Rectal smooth muscle tissue (tissue), 1 donor: ENCODE data around the gene FBXW11.

Source experiments
- H3K27ac ChIP-seq: one replicate; pipeline ENCODE4 v1.7.0; 2013; ENCODE audit warnings: low read depth, low read length, inconsistent platforms
- H3K27me3 ChIP-seq: one replicate; pipeline ENCODE4 v1.7.0; 2013; ENCODE audit warnings: low read length; ENCODE audit not compliant: control insufficient read depth, insufficient read depth
- H3K36me3 ChIP-seq: one replicate; pipeline ENCODE4 v1.7.0; 2013; ENCODE audit warnings: low read length; ENCODE audit not compliant: control insufficient read depth, insufficient read depth
- H3K4me1 ChIP-seq: one replicate; pipeline ENCODE4 v1.7.0; 2013; ENCODE audit warnings: low read length; ENCODE audit not compliant: control insufficient read depth, insufficient read depth
- H3K4me3 ChIP-seq: one replicate; pipeline ENCODE4 v1.7.0; 2013; ENCODE audit warnings: low read length
- H3K9ac ChIP-seq: one replicate; pipeline ENCODE4 v1.7.0; 2013; ENCODE audit warnings: low read length

Gene FBXW11

GRCh38 chr5:171862624-171863023 is 143.8 kb downstream of the FBXW11 start:
- Histone ChIP-seq H3K4me1 (no peaks in the 10 kb centered on the region), H3K27me3 (no peaks in the 10 kb centered on the region), H3K4me3 (no peak overlapping the region), H3K9ac (no peak overlapping the region), H3K36me3 (peaks cover 3% of the 10 kb centered on the region), H3K27ac (no peak overlapping the region)

- Histone ChIP-seq H3K4me1 (no peaks in the 10 kb centered on the region), H3K27me3 (no peaks in the 10 kb centered on the region), H3K27ac (no peak overlapping the region), H3K4me3 (no peak overlapping the region), H3K36me3 (no peaks in the 10 kb centered on the region), H3K9ac (no peak overlapping the region)
Observed at GRCh38 chr5:171861381-171861780, 145.1 kb downstream of the FBXW11 start.

DNA sequence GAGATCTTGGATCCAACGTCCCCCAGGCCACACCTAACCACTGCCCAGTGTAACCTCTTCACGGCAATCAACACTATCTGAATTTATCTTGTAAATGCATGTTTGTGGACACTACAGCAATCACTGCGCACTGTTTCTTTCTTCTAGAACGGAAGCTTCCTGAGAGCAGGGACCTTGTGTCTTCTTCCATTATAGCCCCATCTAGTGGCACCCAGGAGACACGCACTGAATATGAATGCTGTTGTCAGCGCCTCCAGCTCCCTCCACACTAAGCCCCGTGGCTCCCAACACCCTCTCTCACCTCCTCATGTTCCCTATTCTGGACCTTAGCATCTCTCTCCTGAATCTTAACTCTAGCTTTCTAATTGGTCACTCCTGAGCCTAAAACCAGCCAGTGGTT is 148.1 kb downstream of the FBXW11 start:
- Histone ChIP-seq H3K27me3 (no peaks in the 10 kb centered on the region), H3K27ac (no peak overlapping the region), H3K9ac (no peak overlapping the region), H3K4me3 (no peak overlapping the region), H3K4me1 (no peaks in the 10 kb centered on the region), H3K36me3 (no peaks in the 10 kb centered on the region)

DNA sequence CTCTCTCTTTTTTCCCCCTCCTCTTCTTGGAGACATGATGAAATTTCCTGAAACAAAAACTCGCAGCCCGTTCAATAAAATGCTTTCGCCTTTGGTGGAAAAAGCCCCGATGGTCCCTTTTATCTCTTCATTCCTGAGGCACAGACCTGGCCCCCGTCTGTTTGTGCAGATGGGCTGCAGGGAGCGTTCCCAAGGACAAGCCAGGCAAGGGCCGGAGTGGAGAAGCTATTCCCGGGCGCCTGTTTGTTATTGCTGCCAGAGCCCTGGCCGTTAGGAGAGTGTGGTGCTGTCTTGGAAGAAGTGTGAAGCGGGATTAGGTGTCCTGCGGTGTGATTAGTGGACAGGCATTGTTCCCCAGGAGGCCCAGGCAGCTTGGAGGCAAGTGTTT is 149.0 kb downstream of the FBXW11 start:
- H3K27me3 ChIP-seq = no peaks in the 10 kb centered on the region
- H3K4me1 ChIP-seq = no peaks in the 10 kb centered on the region
- H3K36me3 ChIP-seq = no peaks in the 10 kb centered on the region
- no peak overlapping the region for H3K27ac ChIP-seq
- H3K9ac ChIP-seq = no peak overlapping the region
- no peak overlapping the region for H3K4me3 ChIP-seq

GRCh38 chr5:171855798-171856763 is 150.4 kb downstream of the FBXW11 start:
- Histone ChIP-seq H3K27ac (no peak overlapping the region), H3K4me1 (no peaks in the 10 kb centered on the region), H3K9ac (no peak overlapping the region), H3K4me3 (no peak overlapping the region), H3K36me3 (no peaks in the 10 kb centered on the region), H3K27me3 (no peaks in the 10 kb centered on the region)

GRCh38 chr5:171855265-171855664 is 151.2 kb downstream of the FBXW11 start:
- H3K9ac ChIP-seq = no peak overlapping the region
- H3K4me3 ChIP-seq = no peak overlapping the region
- H3K27ac ChIP-seq = no peak overlapping the region
- no peaks in the 10 kb centered on the region for H3K36me3 ChIP-seq
- H3K27me3 ChIP-seq = no peaks in the 10 kb centered on the region
- no peaks in the 10 kb centered on the region for H3K4me1 ChIP-seq

DNA sequence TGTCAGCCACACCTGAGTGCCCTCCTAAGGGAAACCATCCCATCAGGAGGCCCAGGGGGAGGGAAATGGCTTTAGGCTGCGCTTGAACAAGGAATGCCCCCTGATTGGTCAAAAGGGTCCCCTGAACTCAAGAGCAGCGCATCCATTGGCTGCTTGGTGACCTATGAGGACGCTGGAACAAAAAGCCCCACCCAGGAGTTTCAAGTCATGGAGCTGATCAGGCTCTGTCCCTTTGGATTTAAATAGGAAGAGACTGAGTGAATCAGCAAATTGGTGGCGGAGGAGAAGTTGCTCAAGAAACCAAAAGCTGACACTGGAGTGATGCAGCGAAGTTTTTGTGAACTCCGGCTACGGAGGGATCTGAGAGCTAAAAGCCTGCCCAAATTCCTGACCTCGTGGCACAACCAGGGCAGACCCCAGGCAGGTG is 154.2 kb downstream of the FBXW11 start:
- Histone ChIP-seq H3K27ac (no peak overlapping the region), H3K9ac (no peak overlapping the region), H3K27me3 (no peaks in the 10 kb centered on the region), H3K4me1 (no peaks in the 10 kb centered on the region), H3K4me3 (no peak overlapping the region), H3K36me3 (no peaks in the 10 kb centered on the region)

DNA sequence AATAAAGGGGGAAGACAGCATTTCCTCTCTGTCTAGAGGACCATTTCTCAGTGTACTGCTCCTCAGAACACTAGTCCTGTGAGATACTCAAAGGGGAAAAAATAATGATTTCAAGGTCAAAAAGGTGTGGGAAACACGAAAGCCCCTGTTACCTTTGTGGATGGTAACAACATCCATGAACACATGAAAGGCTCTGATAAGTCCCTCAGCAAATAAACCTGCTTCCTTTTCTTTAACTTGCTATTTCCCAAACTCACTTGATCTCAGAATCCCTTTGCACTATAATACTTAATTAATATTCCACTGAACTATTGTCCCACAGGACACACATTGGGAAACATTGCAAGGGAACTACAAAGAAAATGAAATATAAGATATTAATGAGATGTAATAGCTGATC is 155.2 kb downstream of the FBXW11 start:
- no peaks in the 10 kb centered on the region for H3K27me3 ChIP-seq
- no peak overlapping the region for H3K4me3 ChIP-seq
- H3K9ac ChIP-seq = no peak overlapping the region
- no peak overlapping the region for H3K27ac ChIP-seq
- no peaks in the 10 kb centered on the region for H3K4me1 ChIP-seq
- no peaks in the 10 kb centered on the region for H3K36me3 ChIP-seq

DNA sequence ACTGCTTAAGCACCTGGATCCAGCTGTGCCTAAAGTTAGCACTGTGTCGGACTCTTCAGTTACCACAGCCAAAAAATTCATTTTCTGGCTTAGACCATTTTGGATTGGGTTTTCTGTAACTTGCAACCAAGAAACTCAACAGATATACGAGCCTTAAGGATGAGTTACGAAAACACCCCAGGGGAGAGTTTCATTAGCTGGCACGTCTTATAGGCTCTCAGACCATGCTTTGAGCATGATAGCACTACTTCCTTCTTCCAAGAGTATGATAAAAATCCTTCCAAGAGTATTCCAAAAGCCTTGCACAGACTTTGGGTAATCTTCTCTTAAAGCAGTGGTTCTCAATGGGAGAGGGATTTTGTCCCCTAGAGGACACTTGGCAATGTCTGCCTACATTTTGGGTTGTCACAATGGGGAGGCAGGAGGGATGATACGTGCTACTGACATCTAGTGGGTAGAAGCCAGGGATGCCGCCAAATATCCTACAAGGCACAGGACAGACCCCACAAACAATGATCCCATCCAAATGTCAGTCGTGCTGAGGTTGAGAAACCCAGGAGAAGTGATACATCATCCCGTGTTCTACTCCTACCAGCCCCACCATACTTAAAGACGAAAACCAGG is 156.0 kb downstream of the FBXW11 start:
- Histone ChIP-seq H3K27ac (no peak overlapping the region), H3K4me3 (no peak overlapping the region), H3K36me3 (no peaks in the 10 kb centered on the region), H3K27me3 (no peaks in the 10 kb centered on the region), H3K9ac (no peak overlapping the region), H3K4me1 (no peaks in the 10 kb centered on the region)

GRCh38 chr5:171849585-171850323 is 156.7 kb downstream of the FBXW11 start:
- Histone ChIP-seq H3K4me1 (no peaks in the 10 kb centered on the region), H3K27me3 (no peaks in the 10 kb centered on the region), H3K27ac (no peak overlapping the region), H3K4me3 (no peak overlapping the region), H3K9ac (no peak overlapping the region), H3K36me3 (no peaks in the 10 kb centered on the region)

GRCh38 chr5:171848911-171849520 is 157.4 kb downstream of the FBXW11 start:
- no peak overlapping the region for H3K27ac ChIP-seq
- no peaks in the 10 kb centered on the region for H3K27me3 ChIP-seq
- no peaks in the 10 kb centered on the region for H3K4me1 ChIP-seq
- no peak overlapping the region for H3K9ac ChIP-seq
- H3K4me3 ChIP-seq = no peak overlapping the region
- H3K36me3 ChIP-seq = no peaks in the 10 kb centered on the region

DNA sequence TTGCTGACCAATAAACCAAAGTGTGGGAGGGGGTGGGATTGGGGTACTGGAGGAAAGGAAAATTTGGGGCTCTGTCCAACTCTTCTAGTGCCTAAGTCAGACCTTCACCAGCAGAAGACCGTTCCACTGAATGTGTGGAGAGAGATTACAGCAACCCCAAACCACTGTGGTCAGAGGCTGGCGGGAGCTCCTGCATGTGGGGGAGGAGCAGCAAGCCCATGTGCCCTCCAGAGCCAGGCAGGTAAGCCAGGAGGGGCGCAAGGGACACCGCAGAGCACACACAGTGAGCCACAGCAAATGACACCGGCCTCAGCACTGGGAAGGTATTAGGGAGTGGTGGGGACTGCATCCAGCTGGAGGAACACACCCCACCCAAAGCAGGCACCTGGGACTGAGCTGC is 158.0 kb downstream of the FBXW11 start:
- Histone ChIP-seq H3K9ac (no peak overlapping the region), H3K4me1 (no peaks in the 10 kb centered on the region), H3K36me3 (no peaks in the 10 kb centered on the region), H3K27ac (no peak overlapping the region), H3K4me3 (no peak overlapping the region), H3K27me3 (no peaks in the 10 kb centered on the region)
